Esophagus muscularis mucosa (tissue), 3 donors: ENCODE results near the gene MRPL51.

Experiments used
- POLR2A ChIP-seq: fragments of 450-650 bp; IDR thresholded peaks from one replicate; pipeline ENCODE4 v1.6.1; 2017; ENCODE audit warnings: antibody characterized with exemption, moderate library complexity, mild to moderate bottlenecking, low read depth
- TF ChIP-seq, protein P1 (sequence below), 3 experiments: fragments of 200-600 bp in 2 of 3; fragments of 450-650 bp in 1 of 3; sonication (generic) in 2 of 3; IDR thresholded peaks; one replicate each; pipeline ENCODE4 v1.5.1; 2017 to 2019; ENCODE audit warnings: antibody characterized with exemption in 3 of 3, mild to moderate bottlenecking in 2 of 3, moderate library complexity in 1 of 3

DNA sequence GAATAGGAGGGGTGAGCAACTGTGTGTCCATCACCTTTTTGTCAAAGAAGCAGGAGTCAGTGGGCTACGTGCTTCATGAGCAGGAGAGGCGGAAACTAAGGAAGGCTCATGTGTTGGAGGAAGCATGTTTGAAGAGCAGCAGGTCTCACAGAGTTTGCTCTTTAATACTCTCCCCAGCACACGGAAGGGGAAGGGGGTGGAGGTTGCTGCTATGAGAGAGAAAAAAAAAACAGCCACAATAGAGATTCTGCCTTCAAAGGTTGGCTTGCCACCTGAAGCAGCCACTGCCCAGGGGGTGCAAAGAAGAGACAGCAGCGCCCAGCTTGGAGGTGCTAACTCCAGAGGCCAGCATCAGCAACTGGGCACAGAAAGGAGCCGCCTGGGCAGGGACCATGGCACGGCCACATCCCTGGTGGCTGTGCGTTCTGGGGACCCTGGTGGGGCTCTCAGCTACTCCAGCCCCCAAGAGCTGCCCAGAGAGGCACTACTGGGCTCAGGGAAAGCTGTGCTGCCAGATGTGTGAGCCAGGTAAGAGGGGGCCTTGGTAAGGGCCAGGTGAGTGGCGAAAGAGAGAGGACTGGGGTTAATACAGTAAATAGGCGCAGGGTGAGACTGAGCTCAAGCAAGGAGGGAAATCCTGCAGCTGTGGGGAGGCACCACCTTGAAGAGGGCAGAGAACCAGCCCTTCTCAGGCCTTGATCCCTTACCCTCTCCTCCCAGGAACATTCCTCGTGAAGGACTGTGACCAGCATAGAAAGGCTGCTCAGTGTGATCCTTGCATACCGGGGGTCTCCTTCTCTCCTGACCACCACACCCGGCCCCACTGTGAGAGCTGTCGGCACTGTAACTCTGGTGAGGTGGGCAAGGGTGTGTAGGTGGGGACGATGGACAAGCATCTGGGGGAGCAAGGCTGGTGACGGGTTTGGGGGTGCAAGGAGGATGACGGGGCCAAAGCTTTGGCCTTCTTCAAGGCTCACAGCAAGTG lies 48.1 kb downstream of the MRPL51 start, which contains the start of gene CD27:
- TF ChIP-seq, protein P1, sequence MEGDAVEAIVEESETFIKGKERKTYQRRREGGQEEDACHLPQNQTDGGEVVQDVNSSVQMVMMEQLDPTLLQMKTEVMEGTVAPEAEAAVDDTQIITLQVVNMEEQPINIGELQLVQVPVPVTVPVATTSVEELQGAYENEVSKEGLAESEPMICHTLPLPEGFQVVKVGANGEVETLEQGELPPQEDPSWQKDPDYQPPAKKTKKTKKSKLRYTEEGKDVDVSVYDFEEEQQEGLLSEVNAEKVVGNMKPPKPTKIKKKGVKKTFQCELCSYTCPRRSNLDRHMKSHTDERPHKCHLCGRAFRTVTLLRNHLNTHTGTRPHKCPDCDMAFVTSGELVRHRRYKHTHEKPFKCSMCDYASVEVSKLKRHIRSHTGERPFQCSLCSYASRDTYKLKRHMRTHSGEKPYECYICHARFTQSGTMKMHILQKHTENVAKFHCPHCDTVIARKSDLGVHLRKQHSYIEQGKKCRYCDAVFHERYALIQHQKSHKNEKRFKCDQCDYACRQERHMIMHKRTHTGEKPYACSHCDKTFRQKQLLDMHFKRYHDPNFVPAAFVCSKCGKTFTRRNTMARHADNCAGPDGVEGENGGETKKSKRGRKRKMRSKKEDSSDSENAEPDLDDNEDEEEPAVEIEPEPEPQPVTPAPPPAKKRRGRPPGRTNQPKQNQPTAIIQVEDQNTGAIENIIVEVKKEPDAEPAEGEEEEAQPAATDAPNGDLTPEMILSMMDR (IDR thresholded peaks at IDR 0.05): no peak
- TF ChIP-seq POLR2A: no peak
